Measurements from ENCODE around the gene ZDHHC19.

GRCh38 chr3:196168808-196169391, 42.3 kb downstream of the ZDHHC19 start:
- TF ChIP-seq CTCF (IDR thresholded peaks at IDR 0.05) (no peak), POLR2A (IDR thresholded peaks at IDR 0.05) (no peak)

All from body of pancreas (tissue), 4 donors.